Epithelial cell of esophagus (primary cell): ENCODE measurements around the gene FIS1.

Source experiments
- DNase-seq: peaks from one replicate; pipeline ENCODE4 v3.0.0; 2010; ENCODE audit warnings: low read depth
- H3K4me3 ChIP-seq: 2 replicates; pipeline ENCODE4 v1.5.1; 2011; ENCODE audit warnings: mild to moderate bottlenecking, low read length, control low read depth
- TF ChIP-seq, protein P1 (sequence below): IDR thresholded peaks from 2 replicates; pipeline ENCODE4 v1.5.1; 2011; ENCODE audit warnings: low read depth, mild to moderate bottlenecking, low read length, control low read depth, inconsistent platforms; ENCODE audit not compliant: insufficient read depth; ENCODE audit errors: missing control alignments

The FIS1 gene

DNA sequence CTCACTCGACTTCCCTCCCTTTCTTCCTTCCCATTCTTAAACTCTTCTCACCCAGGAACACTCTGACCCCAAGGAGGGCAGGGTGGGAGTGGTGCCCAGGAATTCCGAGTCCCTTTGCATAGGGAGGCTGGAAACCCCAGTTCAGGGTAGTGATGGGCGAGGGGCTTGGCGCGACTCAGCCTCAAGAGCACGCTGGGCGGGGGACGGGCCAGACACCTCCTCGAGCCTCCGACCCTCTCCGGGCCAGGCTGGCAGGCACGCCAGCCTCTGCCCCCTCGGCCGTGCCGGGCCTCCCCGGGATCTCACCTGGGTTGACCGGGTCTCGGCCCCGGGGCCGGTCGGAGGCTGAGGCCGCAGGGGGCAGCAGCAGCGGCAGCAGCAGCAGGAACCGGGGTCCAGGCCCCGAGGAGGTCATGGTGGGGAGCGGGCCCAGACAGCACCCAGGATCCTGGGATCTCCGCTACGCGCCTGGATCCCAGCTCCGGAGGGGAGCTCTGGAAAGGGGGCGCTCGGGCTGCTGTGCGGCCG, 28.0 kb downstream of the FIS1 start:
- TF ChIP-seq, protein P1, sequence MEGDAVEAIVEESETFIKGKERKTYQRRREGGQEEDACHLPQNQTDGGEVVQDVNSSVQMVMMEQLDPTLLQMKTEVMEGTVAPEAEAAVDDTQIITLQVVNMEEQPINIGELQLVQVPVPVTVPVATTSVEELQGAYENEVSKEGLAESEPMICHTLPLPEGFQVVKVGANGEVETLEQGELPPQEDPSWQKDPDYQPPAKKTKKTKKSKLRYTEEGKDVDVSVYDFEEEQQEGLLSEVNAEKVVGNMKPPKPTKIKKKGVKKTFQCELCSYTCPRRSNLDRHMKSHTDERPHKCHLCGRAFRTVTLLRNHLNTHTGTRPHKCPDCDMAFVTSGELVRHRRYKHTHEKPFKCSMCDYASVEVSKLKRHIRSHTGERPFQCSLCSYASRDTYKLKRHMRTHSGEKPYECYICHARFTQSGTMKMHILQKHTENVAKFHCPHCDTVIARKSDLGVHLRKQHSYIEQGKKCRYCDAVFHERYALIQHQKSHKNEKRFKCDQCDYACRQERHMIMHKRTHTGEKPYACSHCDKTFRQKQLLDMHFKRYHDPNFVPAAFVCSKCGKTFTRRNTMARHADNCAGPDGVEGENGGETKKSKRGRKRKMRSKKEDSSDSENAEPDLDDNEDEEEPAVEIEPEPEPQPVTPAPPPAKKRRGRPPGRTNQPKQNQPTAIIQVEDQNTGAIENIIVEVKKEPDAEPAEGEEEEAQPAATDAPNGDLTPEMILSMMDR, result no peak
- no peak for DNase-seq
- H3K4me3 ChIP-seq, result peak overlapping the region; percentile 87

GRCh38 chr7:101216001-101216859, 28.7 kb downstream of the FIS1 start:
- TF ChIP-seq, protein P1, result no peak
- DNase-seq, result no peak
- peak overlapping the region; percentile 87 for H3K4me3 ChIP-seq

DNA sequence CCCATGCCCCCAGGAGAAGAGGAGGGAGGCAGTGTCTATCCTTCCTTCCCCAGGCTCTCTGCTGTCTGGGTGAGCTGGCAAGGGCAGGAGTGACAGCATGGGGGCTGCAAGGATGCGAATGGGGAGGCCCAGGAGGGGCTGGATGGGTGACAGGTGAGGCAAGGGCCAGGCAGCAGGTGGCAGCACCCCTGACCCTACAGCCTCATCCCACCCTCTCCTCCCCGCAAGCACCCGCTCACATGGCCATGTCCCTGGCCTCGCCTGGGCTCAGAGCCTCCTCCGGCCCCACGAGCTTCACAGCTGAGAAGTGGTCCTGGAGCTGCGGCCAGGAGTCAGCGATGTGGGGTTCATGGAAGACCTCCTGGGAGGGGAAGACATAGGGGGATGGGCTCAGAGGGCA, 32.9 kb downstream of the FIS1 start:
- H3K4me3 ChIP-seq, result no peak overlapping the region
- DNase-seq, result no peak

GRCh38 chr7:101211501-101211900, 33.4 kb downstream of the FIS1 start:
- H3K4me3 ChIP-seq, result no peak overlapping the region
- TF ChIP-seq, protein P1, result no peak
- DNase-seq, result no peak

More for the DNA sequence above, 32.9 kb downstream of the FIS1 start:
- TF ChIP-seq, protein P1, result no peak

DNA sequence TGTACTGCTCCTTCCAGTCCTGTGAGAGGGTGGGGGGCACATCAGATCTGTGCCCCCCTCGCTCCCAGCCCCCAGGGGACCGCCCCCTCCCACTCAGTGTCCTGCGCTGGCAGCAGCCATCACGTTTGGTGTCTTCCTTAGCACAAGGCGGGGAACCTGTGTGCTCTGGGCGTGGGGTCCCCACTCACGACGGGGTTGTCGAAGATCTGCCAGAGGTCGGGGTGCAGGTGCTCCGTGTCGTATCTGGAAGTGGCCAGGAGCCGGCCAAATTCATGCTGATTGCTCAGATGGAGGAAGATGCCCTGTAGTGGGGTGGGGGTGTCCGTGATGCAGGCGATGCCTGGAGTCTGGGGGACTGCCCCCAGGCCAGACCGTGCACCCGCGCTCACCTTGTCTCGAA, 34.7 kb downstream of the FIS1 start:
- H3K4me3 ChIP-seq, result no peak overlapping the region
- TF ChIP-seq, protein P1, result no peak
- no peak for DNase-seq

- no peak for DNase-seq
- TF ChIP-seq, protein P1, result no peak
- H3K4me3 ChIP-seq, result no peak overlapping the region
These were observed 36.1 kb downstream of the FIS1 start for GRCh38 chr7:101208794-101209193.
